Epithelial cell of prostate (primary cell): ENCODE measurements around the gene RBM6.
"Not testable (repeated sequence)": the region's sequence is repeated elsewhere in the genome, so short reads cannot be mapped to it uniquely, and the experiment has no call there.

Experiments
- DNase-seq: peaks from one replicate; pipeline ENCODE4 v3.0.0-alpha.2; 2011; ENCODE audit warnings: low read depth, low spot score
- H3K27ac ChIP-seq: fragments of 450-650 bp; 2 replicates; pipeline ENCODE4 v1.5.1; 2017; ENCODE audit warnings: mild to moderate bottlenecking

Gene RBM6

GRCh38 chr3:49939858-49940666 lies at the start of gene RBM6:
Gene RBM6, plus strand, starts transcription at chr3:49940150. Its CDS starts 22,492 bp downstream, at chr3:49962642.
- peak within 1 kb of the TSS; percentile 92 for H3K27ac ChIP-seq

GRCh38 chr3:49895791-49896190 lies 44.2 kb upstream of the RBM6 start:
- no peak overlapping the region for H3K27ac ChIP-seq
- DNase-seq: no peak

More at GRCh38 chr3:49939858-49940666, at the start of gene RBM6:
- peak; percentile 86 for DNase-seq

- H3K27ac ChIP-seq: no peak overlapping the region
- DNase-seq: no peak
These were observed 43.6 kb upstream of the RBM6 start for GRCh38 chr3:49896345-49896744.

GRCh38 chr3:49898991-49899390 lies 41.0 kb upstream of the RBM6 start:
- no peak for DNase-seq
- peak overlapping the region; percentile 99 for H3K27ac ChIP-seq

- H3K27ac ChIP-seq: peak overlapping the region; percentile 99
- DNase-seq: no peak
These were observed 40.1 kb upstream of the RBM6 start for GRCh38 chr3:49899815-49900214.

GRCh38 chr3:49900491-49901153 lies 39.3 kb upstream of the RBM6 start:
- peak overlapping the region; percentile 99 for H3K27ac ChIP-seq
- peak; percentile 95 for DNase-seq

GRCh38 chr3:49901366-49902339 lies 38.3 kb upstream of the RBM6 start:
- H3K27ac ChIP-seq: peak overlapping the region; percentile 99

GRCh38 chr3:49902511-49903345 lies 37.2 kb upstream of the RBM6 start:
- peak overlapping the region; percentile 99 for H3K27ac ChIP-seq
- DNase-seq: no peak

More at GRCh38 chr3:49901366-49902339, 38.3 kb upstream of the RBM6 start:
- DNase-seq: no peak

- DNase-seq: no peak
- H3K27ac ChIP-seq: peak within 1 kb of the TSS; percentile 99
These were observed 36.2 kb upstream of the RBM6 start, which contains the start of gene MST1R for GRCh38 chr3:49903451-49904424. Gene MST1R, minus strand, starts transcription at chr3:49903873. Its CDS starts 264 bp downstream, at chr3:49903609.

- not testable (repeated sequence) for DNase-seq
- H3K27ac ChIP-seq: peak overlapping the region; percentile 99
These were observed 35.5 kb upstream of the RBM6 start for GRCh38 chr3:49904448-49904847.

GRCh38 chr3:49906073-49906743 lies 33.7 kb upstream of the RBM6 start:
- peak overlapping the region; percentile 99 for H3K27ac ChIP-seq

GRCh38 chr3:49908373-49909199 lies 31.4 kb upstream of the RBM6 start:
- H3K27ac ChIP-seq: no peak overlapping the region
- DNase-seq: no peak

More at GRCh38 chr3:49906073-49906743, 33.7 kb upstream of the RBM6 start:
- DNase-seq: no peak

GRCh38 chr3:49910409-49911123 lies 29.4 kb upstream of the RBM6 start:
- H3K27ac ChIP-seq: no peak overlapping the region
- DNase-seq: no peak

GRCh38 chr3:49911124-49911420 lies 28.9 kb upstream of the RBM6 start:
- DNase-seq: no peak
- no peak overlapping the region for H3K27ac ChIP-seq

GRCh38 chr3:49911611-49912010 lies 28.3 kb upstream of the RBM6 start:
- DNase-seq: no peak
- H3K27ac ChIP-seq: no peak overlapping the region

GRCh38 chr3:49912881-49913281 lies 27.1 kb upstream of the RBM6 start:
- no peak for DNase-seq
- no peak overlapping the region for H3K27ac ChIP-seq
